ENCODE measurements around the gene HSD17B12. TPM values are rescaled to one million over a fixed set of nuclear protein-coding genes. Genes with fewer than 3 reads are reported as not detected.
A peak's percentile ranks its signal among the peaks of the same experiment; 100 is the strongest.

The HSD17B12 gene
- total and polyA plus RNA-seq, 5 donors from 2014 or later = 17.5 to 23.1 (median 21.1) TPM

- Mint-ChIP-seq H3K9me3 (no peaks in the 10 kb centered on the region), H3K4me1 (peaks cover 11 to 34% (median 20%) of the 10 kb centered on the region in 4 donors)
Observed at GRCh38 chr11:43689167-43689566, 8.6 kb downstream of the HSD17B12 start.

GRCh38 chr11:43690929-43691725, 10.6 kb downstream of the HSD17B12 start:
- no peaks in the 10 kb centered on the region for H3K9me3 Mint-ChIP-seq
- no peak overlapping the region for H3K27ac Mint-ChIP-seq
- no peak overlapping the region for H3K4me3 ChIP-seq (ENCODE audit: low read depth, low read length)
- H3K27me3 ChIP-seq (ENCODE audit: control insufficient read depth, insufficient read depth, low read length) = no peaks in the 10 kb centered on the region
- H3K27me3 Mint-ChIP-seq = no peaks in the 10 kb centered on the region
- no peak overlapping the region for H3K27ac ChIP-seq (ENCODE audit: insufficient read depth, low read length, poor library complexity, severe bottlenecking)
- ATAC-seq (ENCODE audit: low read depth in 2 of 2) = no peak
- DNase-seq = no peak
- no peaks in the 10 kb centered on the region for H3K9me3 ChIP-seq (ENCODE audit: control insufficient read depth in 2 of 2, low read length in 2 of 2)
- H3K36me3 ChIP-seq (ENCODE audit: control insufficient read depth, insufficient read depth, low read length) = no peaks in the 10 kb centered on the region
- H3K36me3 Mint-ChIP-seq = peaks cover 12% of the 10 kb centered on the region
- H3K4me1 Mint-ChIP-seq = peaks cover 9 to 21% (median 13%) of the 10 kb centered on the region in 4 donors
- no peaks in the 10 kb centered on the region for H3K4me1 ChIP-seq (ENCODE audit: control insufficient read depth, insufficient read depth, low read length, poor library complexity, severe bottlenecking)
- no peak overlapping the region for H3K4me3 Mint-ChIP-seq

More at GRCh38 chr11:43689167-43689566, 8.6 kb downstream of the HSD17B12 start:
- Mint-ChIP-seq H3K27ac (no peak overlapping the region), H3K27me3 (no peaks in the 10 kb centered on the region), H3K4me3 (no peak overlapping the region), H3K36me3 (peaks cover 29% of the 10 kb centered on the region)
- no peaks in the 10 kb centered on the region for H3K9me3 ChIP-seq (ENCODE audit: control insufficient read depth in 2 of 2, low read length in 2 of 2)
- no peak overlapping the region for H3K4me3 ChIP-seq (ENCODE audit: low read depth, low read length)
- H3K36me3 ChIP-seq (ENCODE audit: control insufficient read depth, insufficient read depth, low read length) = no peaks in the 10 kb centered on the region
- DNase-seq = no peak
- H3K4me1 ChIP-seq (ENCODE audit: control insufficient read depth, insufficient read depth, low read length, poor library complexity, severe bottlenecking) = no peaks in the 10 kb centered on the region
- H3K27me3 ChIP-seq (ENCODE audit: control insufficient read depth, insufficient read depth, low read length) = no peaks in the 10 kb centered on the region
- no peak overlapping the region for H3K27ac ChIP-seq (ENCODE audit: insufficient read depth, low read length, poor library complexity, severe bottlenecking)
- ATAC-seq (ENCODE audit: low read depth in 2 of 2) = no peak

- no peak overlapping the region for H3K27ac ChIP-seq (ENCODE audit: insufficient read depth, low read length, poor library complexity, severe bottlenecking)
- Mint-ChIP-seq H3K27ac (no peak overlapping the region), H3K4me1 (peaks cover 9 to 21% (median 11%) of the 10 kb centered on the region in 4 donors), H3K4me3 (no peak overlapping the region), H3K27me3 (no peaks in the 10 kb centered on the region), H3K36me3 (peaks cover 9% of the 10 kb centered on the region), H3K9me3 (peaks cover 0 to 2% (median 0%) of the 10 kb centered on the region in 7 donors)
- no peaks in the 10 kb centered on the region for H3K36me3 ChIP-seq (ENCODE audit: control insufficient read depth, insufficient read depth, low read length)
- H3K4me1 ChIP-seq (ENCODE audit: control insufficient read depth, insufficient read depth, low read length, poor library complexity, severe bottlenecking) = no peaks in the 10 kb centered on the region
- no peaks in the 10 kb centered on the region for H3K27me3 ChIP-seq (ENCODE audit: control insufficient read depth, insufficient read depth, low read length)
- H3K9me3 ChIP-seq (ENCODE audit: control insufficient read depth in 2 of 2, low read length in 2 of 2) = no peaks in the 10 kb centered on the region
- no peak overlapping the region for H3K4me3 ChIP-seq (ENCODE audit: low read depth, low read length)
- ATAC-seq (ENCODE audit: low read depth in 2 of 2) (no peak), DNase-seq (no peak)
Observed at GRCh38 chr11:43691806-43692205, 11.3 kb downstream of the HSD17B12 start.

GRCh38 chr11:43693069-43693468, 12.5 kb downstream of the HSD17B12 start:
- Mint-ChIP-seq H3K36me3 (peaks cover 10% of the 10 kb centered on the region), H3K4me3 (no peak overlapping the region), H3K27ac (peak overlapping the region in 1 of 3 donors; percentile 76), H3K9me3 (peaks cover 0 to 2% (median 0%) of the 10 kb centered on the region in 7 donors), H3K27me3 (no peaks in the 10 kb centered on the region), H3K4me1 (peaks cover 4 to 23% (median 9%) of the 10 kb centered on the region in 4 donors)
- Histone ChIP-seq H3K27ac (ENCODE audit: insufficient read depth, low read length, poor library complexity, severe bottlenecking) (no peak overlapping the region), H3K36me3 (ENCODE audit: control insufficient read depth, insufficient read depth, low read length) (no peaks in the 10 kb centered on the region), H3K4me1 (ENCODE audit: control insufficient read depth, insufficient read depth, low read length, poor library complexity, severe bottlenecking) (no peaks in the 10 kb centered on the region), H3K4me3 (ENCODE audit: low read depth, low read length) (no peak overlapping the region), H3K27me3 (ENCODE audit: control insufficient read depth, insufficient read depth, low read length) (no peaks in the 10 kb centered on the region), H3K9me3 (ENCODE audit: control insufficient read depth in 2 of 2, low read length in 2 of 2) (no peaks in the 10 kb centered on the region)
- DNase-seq = no peak
- ATAC-seq (ENCODE audit: low read depth in 2 of 2) = no peak

GRCh38 chr11:43693731-43694130, 13.2 kb downstream of the HSD17B12 start:
- no peak for ATAC-seq (ENCODE audit: low read depth in 2 of 2)
- no peaks in the 10 kb centered on the region for H3K27me3 ChIP-seq (ENCODE audit: control insufficient read depth, insufficient read depth, low read length)
- no peaks in the 10 kb centered on the region for H3K36me3 ChIP-seq (ENCODE audit: control insufficient read depth, insufficient read depth, low read length)
- peaks cover 4 to 23% (median 9%) of the 10 kb centered on the region in 4 donors for H3K4me1 Mint-ChIP-seq
- no peak overlapping the region for H3K27ac Mint-ChIP-seq
- no peaks in the 10 kb centered on the region for H3K4me1 ChIP-seq (ENCODE audit: control insufficient read depth, insufficient read depth, low read length, poor library complexity, severe bottlenecking)
- no peak overlapping the region for H3K27ac ChIP-seq (ENCODE audit: insufficient read depth, low read length, poor library complexity, severe bottlenecking)
- H3K9me3 ChIP-seq (ENCODE audit: control insufficient read depth in 2 of 2, low read length in 2 of 2) = no peaks in the 10 kb centered on the region
- peak overlapping the region in 1 of 4 donors; percentile 49 for H3K4me3 Mint-ChIP-seq
- no peak overlapping the region for H3K4me3 ChIP-seq (ENCODE audit: low read depth, low read length)
- no peaks in the 10 kb centered on the region for H3K27me3 Mint-ChIP-seq
- peaks cover 10% of the 10 kb centered on the region for H3K36me3 Mint-ChIP-seq
- peaks cover 0 to 2% (median 0%) of the 10 kb centered on the region in 7 donors for H3K9me3 Mint-ChIP-seq
- DNase-seq = no peak

GRCh38 chr11:43694477-43694876, 13.9 kb downstream of the HSD17B12 start:
- Histone ChIP-seq H3K36me3 (ENCODE audit: control insufficient read depth, insufficient read depth, low read length) (no peaks in the 10 kb centered on the region), H3K9me3 (ENCODE audit: control insufficient read depth in 2 of 2, low read length in 2 of 2) (no peaks in the 10 kb centered on the region), H3K27ac (ENCODE audit: insufficient read depth, low read length, poor library complexity, severe bottlenecking) (no peak overlapping the region), H3K4me3 (ENCODE audit: low read depth, low read length) (no peak overlapping the region), H3K27me3 (ENCODE audit: control insufficient read depth, insufficient read depth, low read length) (no peaks in the 10 kb centered on the region), H3K4me1 (ENCODE audit: control insufficient read depth, insufficient read depth, low read length, poor library complexity, severe bottlenecking) (no peaks in the 10 kb centered on the region)
- Mint-ChIP-seq H3K9me3 (peaks cover 0 to 2% (median 0%) of the 10 kb centered on the region in 7 donors), H3K36me3 (peaks cover 10% of the 10 kb centered on the region), H3K4me3 (no peak overlapping the region), H3K27me3 (no peaks in the 10 kb centered on the region), H3K4me1 (peaks cover 4 to 23% (median 9%) of the 10 kb centered on the region in 4 donors), H3K27ac (no peak overlapping the region)
- no peak for ATAC-seq (ENCODE audit: low read depth in 2 of 2)
- DNase-seq = no peak

- Histone ChIP-seq H3K9me3 (ENCODE audit: control insufficient read depth in 2 of 2, low read length in 2 of 2) (peaks cover 0 to 4% of the 10 kb centered on the region in 2 experiments), H3K4me3 (ENCODE audit: low read depth, low read length) (no peak overlapping the region), H3K36me3 (ENCODE audit: control insufficient read depth, insufficient read depth, low read length) (no peaks in the 10 kb centered on the region), H3K27me3 (ENCODE audit: control insufficient read depth, insufficient read depth, low read length) (no peaks in the 10 kb centered on the region), H3K27ac (ENCODE audit: insufficient read depth, low read length, poor library complexity, severe bottlenecking) (no peak overlapping the region), H3K4me1 (ENCODE audit: control insufficient read depth, insufficient read depth, low read length, poor library complexity, severe bottlenecking) (no peaks in the 10 kb centered on the region)
- ATAC-seq (ENCODE audit: low read depth in 2 of 2) (no peak), DNase-seq (no peak)
- Mint-ChIP-seq H3K27ac (no peak overlapping the region), H3K4me3 (no peak overlapping the region), H3K9me3 (peaks cover 2 to 19% (median 3%) of the 10 kb centered on the region in 7 donors), H3K4me1 (peaks cover 0 to 14% (median 3%) of the 10 kb centered on the region in 4 donors), H3K27me3 (no peaks in the 10 kb centered on the region), H3K36me3 (peaks cover 14% of the 10 kb centered on the region)
Observed at GRCh38 chr11:43697679-43698078, 17.1 kb downstream of the HSD17B12 start.

- Mint-ChIP-seq H3K36me3 (peaks cover 18% of the 10 kb centered on the region), H3K4me3 (no peak overlapping the region), H3K27ac (no peak overlapping the region), H3K27me3 (no peaks in the 10 kb centered on the region), H3K4me1 (peaks cover 0 to 14% (median 2%) of the 10 kb centered on the region in 4 donors), H3K9me3 (peaks cover 2 to 22% (median 5%) of the 10 kb centered on the region in 7 donors)
- H3K4me1 ChIP-seq (ENCODE audit: control insufficient read depth, insufficient read depth, low read length, poor library complexity, severe bottlenecking) = no peaks in the 10 kb centered on the region
- DNase-seq (no peak), ATAC-seq (ENCODE audit: low read depth in 2 of 2) (no peak)
- no peak overlapping the region for H3K27ac ChIP-seq (ENCODE audit: insufficient read depth, low read length, poor library complexity, severe bottlenecking)
- H3K36me3 ChIP-seq (ENCODE audit: control insufficient read depth, insufficient read depth, low read length) = no peaks in the 10 kb centered on the region
- peaks cover 0 to 4% of the 10 kb centered on the region in 2 experiments for H3K9me3 ChIP-seq (ENCODE audit: control insufficient read depth in 2 of 2, low read length in 2 of 2)
- H3K27me3 ChIP-seq (ENCODE audit: control insufficient read depth, insufficient read depth, low read length) = no peaks in the 10 kb centered on the region
- H3K4me3 ChIP-seq (ENCODE audit: low read depth, low read length) = no peak overlapping the region
Observed at GRCh38 chr11:43699870-43700269, 19.3 kb downstream of the HSD17B12 start.

All from CD4-positive, CD25-positive, alpha-beta regulatory T cell (primary cell).